Ramos (cell line): ENCODE results near the gene GPR152.

Source experiments
- in situ Hi-C: fragments of 300-500 bp; cut with MboI; formaldehyde crosslinking; loops from one replicate; pipeline ENCODE4 v1.14.3; 2022; ENCODE audit warnings: low sequenced_read_pairs; ENCODE audit not compliant: unreplicated experiment

Gene GPR152

GRCh38 chr11:67402192-67402839, 50.2 kb downstream of the GPR152 start:
- in situ Hi-C loops, result loop anchor here (10.0 kb wide), 1 partner anchor 62 kb away; the partner anchor contains the start of gene TMEM134

GRCh38 chr11:67401495-67402191, 50.9 kb downstream of the GPR152 start, which contains the start of gene PPP1CA:
TSS of gene PPP1CA (minus strand) at chr11:67401858. CDS start at chr11:67401782, 76 bp downstream.
- in situ Hi-C loops, result loop anchor here (10.0 kb wide), 1 partner anchor 63 kb away; the partner anchor contains the start of gene TMEM134
